ENCODE results near the gene PRDM8.

The PRDM8 gene

GRCh38 chr4:80201252-80202151 lies 4.2 kb downstream of the PRDM8 start:
- Histone ChIP-seq H3K27ac (ENCODE audit: extremely low read depth, low read depth, low read length) (peak overlapping the region; percentile 70), H3K4me3 (ENCODE audit: low read depth, low read length) (peak overlapping the region; percentile 33), H3K4me1 (ENCODE audit: control insufficient read depth, insufficient read depth, low read length) (no peaks in the 10 kb centered on the region), H3K36me3 (ENCODE audit: control insufficient read depth in 2 of 2, insufficient read depth in 1 of 2, low read length in 2 of 2) (peaks cover 4 to 8% of the 10 kb centered on the region in 2 experiments; a peak in 1 of 3 replicates), H3K9me3 (ENCODE audit: control insufficient read depth, insufficient read depth, low read depth, low read length) (no peaks in the 10 kb centered on the region)
- POLR2A ChIA-PET = interaction anchor here (0.8 kb wide), 1 partner anchor 122 kb away, joined by 3 read pairs; no protein-coding TSS in a partner anchor
- CTCF ChIA-PET = interaction anchor here (0.6 to 1.6 kb wide), 6 partner anchors 17 to 1527 kb away, joined by 3 to 4 read pairs (median 3); no protein-coding TSS in a partner anchor
- TF ChIP-seq ZNF488 (tag by site-specific recombination; IDR thresholded peaks at IDR 0.05) (no peak), ZNF580 (tag by site-specific recombination; IDR thresholded peaks at IDR 0.05) (0 out of 2 replicates have a peak, but pooled peaks have one; percentile 41), PATZ1 (tag by site-specific recombination; IDR thresholded peaks at IDR 0.05) (peak; percentile 36; the same call in 1 of the 2 replicates), KLF8 (tag by site-specific recombination; IDR thresholded peaks at IDR 0.05) (no peak), ZNF335 (tag by site-specific recombination; conservative IDR thresholded peaks at IDR 0.05) (peak; percentile 66), ZNF521 (tag by site-specific recombination; IDR thresholded peaks at IDR 0.05) (no peak), ZBTB10 (tag by site-specific recombination; IDR thresholded peaks at IDR 0.05) (0 out of 2 replicates have a peak, but pooled peaks have one; percentile 16), ZNF843 (tag by site-specific recombination; IDR thresholded peaks at IDR 0.05) (0 out of 2 replicates have a peak, but pooled peaks have one; percentile 45), ZNF302 (tag by site-specific recombination; IDR thresholded peaks at IDR 0.05; ENCODE audit: low read depth) (0 out of 2 replicates have a peak, but pooled peaks have one; percentile 11), ZNF10 (tag by site-specific recombination; IDR thresholded peaks at IDR 0.05) (no peak), SP7 (tag by site-specific recombination; IDR thresholded peaks at IDR 0.05) (peak; percentile 47; the same call in 1 of the 2 replicates), ZBTB48 (tag by site-specific recombination; IDR thresholded peaks at IDR 0.05) (peak; percentile 75), PBX3 (CRISPR knock-in tag; IDR thresholded peaks at IDR 0.05) (0 out of 2 replicates have a peak, but pooled peaks have one; percentile 35), BCL11B (tag by site-specific recombination; IDR thresholded peaks at IDR 0.05; ENCODE audit: low read depth) (no peak), ZNF138 (tag by site-specific recombination; IDR thresholded peaks at IDR 0.05; ENCODE audit: borderline replicate concordance) (no peak), YY2 (tag by site-specific recombination; IDR thresholded peaks at IDR 0.05) (peak; percentile 49; the same call in 1 of the 2 replicates), ZBTB20 (tag by site-specific recombination; IDR thresholded peaks at IDR 0.05) (0 out of 2 replicates have a peak, but pooled peaks have one; percentile 23), GLIS2 (tag by site-specific recombination; IDR thresholded peaks at IDR 0.05) (0 out of 2 replicates have a peak, but pooled peaks have one; percentile 1), BCL11A (tag by site-specific recombination; IDR thresholded peaks at IDR 0.05; ENCODE audit: low read depth) (no peak), ZXDB (tag by site-specific recombination; IDR thresholded peaks at IDR 0.05) (peak; percentile 43; the same call in 1 of the 2 replicates), ZNF704 (tag by site-specific recombination; IDR thresholded peaks at IDR 0.05) (no peak), ZSCAN4 (tag by site-specific recombination; IDR thresholded peaks at IDR 0.05) (peak; percentile 66), SALL2 (tag by site-specific recombination; IDR thresholded peaks at IDR 0.05; ENCODE audit: borderline replicate concordance) (no peak), ZBTB26 (tag by site-specific recombination; optimal IDR thresholded peaks at IDR 0.05) (peak; percentile 26), EGR2 (tag by site-specific recombination; IDR thresholded peaks at IDR 0.05; ENCODE audit: low read depth) (peak; percentile 23; the same call in 1 of the 2 replicates)
